Osteoblast (primary cell): Measurements from ENCODE around the gene ZBED4. TPM values are rescaled to one million over a fixed set of nuclear protein-coding genes. Genes with fewer than 3 reads are reported as not detected.

ENCODE experiments used
- DNase-seq: peaks from one replicate; pipeline ENCODE4 v3.0.0; 2011; ENCODE audit warnings: low spot score, mixed read lengths; ENCODE audit not compliant: insufficient read length; ENCODE audit errors: missing footprints
- H2AFZ ChIP-seq: 2 replicates; pipeline ENCODE4 v1.6.0; 2011; ENCODE audit warnings: mild to moderate bottlenecking, low read length
- H3K27ac ChIP-seq: 2 replicates; pipeline ENCODE4 v1.5.1; 2011; ENCODE audit warnings: mild to moderate bottlenecking, low read depth, low read length, moderate library complexity
- H3K27me3 ChIP-seq: 2 replicates; pipeline ENCODE4 v1.6.0; 2012; ENCODE audit warnings: mild to moderate bottlenecking, control low read depth, inconsistent platforms, low read length, moderate library complexity; ENCODE audit not compliant: insufficient read depth
- H3K36me3 ChIP-seq: 2 replicates; pipeline ENCODE4 v1.5.1; 2011; ENCODE audit warnings: mild to moderate bottlenecking, low read length, control low read depth, moderate library complexity; ENCODE audit not compliant: insufficient read depth
- H3K4me1 ChIP-seq: 2 replicates; pipeline ENCODE4 v1.5.1; 2011; ENCODE audit warnings: mild to moderate bottlenecking, low read length, control low read depth, moderate library complexity; ENCODE audit not compliant: insufficient read depth
- H3K4me2 ChIP-seq: 2 replicates; pipeline ENCODE4 v1.6.0; 2011; ENCODE audit warnings: mild to moderate bottlenecking, low read length; ENCODE audit not compliant: insufficient read depth
- H3K4me3 ChIP-seq: fragments of 200-600 bp; sonication (generic); 3 replicates; pipeline ENCODE4 v1.5.1; 2012; ENCODE audit warnings: mild to moderate bottlenecking, low read length, inconsistent platforms; ENCODE audit not compliant: insufficient read depth
- H3K79me2 ChIP-seq: 2 replicates; pipeline ENCODE4 v1.6.0; 2012; ENCODE audit warnings: mild to moderate bottlenecking, low read length, control low read depth, inconsistent platforms; ENCODE audit not compliant: insufficient read depth
- H3K9me3 ChIP-seq: 2 replicates; pipeline ENCODE4 v1.5.1; 2011; ENCODE audit warnings: low read depth, low read length, control low read depth
- H4K20me1 ChIP-seq: 2 replicates; pipeline ENCODE4 v1.6.0; 2012; ENCODE audit warnings: mild to moderate bottlenecking, low read length, control low read depth; ENCODE audit not compliant: insufficient read depth
- total RNA-seq: library from RNA; depleted of rRNA; stranded (reverse); fragments of >200 nt; gene quantifications from 2 replicates; pipeline ENCODE4 v1.2.3, GENCODE V29; 2012
- TF ChIP-seq, protein P1 (sequence below): IDR thresholded peaks from 2 replicates; pipeline ENCODE4 v1.5.1; 2011; ENCODE audit warnings: mild to moderate bottlenecking, low read depth, low read length, moderate library complexity; ENCODE audit errors: extremely low read depth

The ZBED4 gene
- total RNA-seq, 1 donor: 8.3 TPM

DNA sequence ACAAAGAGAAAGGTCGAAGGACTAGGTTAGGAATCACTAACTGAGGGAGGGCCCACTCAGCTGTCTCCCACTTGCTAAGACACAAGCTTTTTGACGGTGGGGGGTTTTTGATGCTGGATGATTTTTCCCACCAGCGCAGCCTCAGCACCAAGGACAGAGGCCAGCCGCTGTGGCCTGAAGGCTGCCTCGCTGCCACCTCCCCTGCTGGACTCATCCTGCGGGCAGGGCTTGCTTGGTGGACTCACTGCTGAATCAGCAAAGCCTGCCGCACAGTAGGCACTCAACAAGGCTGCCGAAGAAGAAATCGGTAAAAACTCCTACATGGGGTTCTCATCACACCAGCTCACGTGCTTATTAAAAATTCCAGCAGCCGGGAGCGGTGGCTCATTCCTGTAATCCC lies 62.0 kb downstream of the ZBED4 start:
- Histone ChIP-seq H3K27me3 (no peaks in the 10 kb centered on the region), H3K79me2 (peaks cover 13% of the 10 kb centered on the region), H3K36me3 (peaks cover 23% of the 10 kb centered on the region), H3K4me1 (peaks cover 7% of the 10 kb centered on the region), H3K4me2 (no peak overlapping the region), H3K4me3 (no peak overlapping the region), H2AFZ (no peak overlapping the region), H3K9me3 (no peaks in the 10 kb centered on the region), H4K20me1 (peaks cover 3% of the 10 kb centered on the region), H3K27ac (no peak overlapping the region)
- TF ChIP-seq, protein P1, sequence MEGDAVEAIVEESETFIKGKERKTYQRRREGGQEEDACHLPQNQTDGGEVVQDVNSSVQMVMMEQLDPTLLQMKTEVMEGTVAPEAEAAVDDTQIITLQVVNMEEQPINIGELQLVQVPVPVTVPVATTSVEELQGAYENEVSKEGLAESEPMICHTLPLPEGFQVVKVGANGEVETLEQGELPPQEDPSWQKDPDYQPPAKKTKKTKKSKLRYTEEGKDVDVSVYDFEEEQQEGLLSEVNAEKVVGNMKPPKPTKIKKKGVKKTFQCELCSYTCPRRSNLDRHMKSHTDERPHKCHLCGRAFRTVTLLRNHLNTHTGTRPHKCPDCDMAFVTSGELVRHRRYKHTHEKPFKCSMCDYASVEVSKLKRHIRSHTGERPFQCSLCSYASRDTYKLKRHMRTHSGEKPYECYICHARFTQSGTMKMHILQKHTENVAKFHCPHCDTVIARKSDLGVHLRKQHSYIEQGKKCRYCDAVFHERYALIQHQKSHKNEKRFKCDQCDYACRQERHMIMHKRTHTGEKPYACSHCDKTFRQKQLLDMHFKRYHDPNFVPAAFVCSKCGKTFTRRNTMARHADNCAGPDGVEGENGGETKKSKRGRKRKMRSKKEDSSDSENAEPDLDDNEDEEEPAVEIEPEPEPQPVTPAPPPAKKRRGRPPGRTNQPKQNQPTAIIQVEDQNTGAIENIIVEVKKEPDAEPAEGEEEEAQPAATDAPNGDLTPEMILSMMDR: no peak
- DNase-seq: peak; percentile 43

DNA sequence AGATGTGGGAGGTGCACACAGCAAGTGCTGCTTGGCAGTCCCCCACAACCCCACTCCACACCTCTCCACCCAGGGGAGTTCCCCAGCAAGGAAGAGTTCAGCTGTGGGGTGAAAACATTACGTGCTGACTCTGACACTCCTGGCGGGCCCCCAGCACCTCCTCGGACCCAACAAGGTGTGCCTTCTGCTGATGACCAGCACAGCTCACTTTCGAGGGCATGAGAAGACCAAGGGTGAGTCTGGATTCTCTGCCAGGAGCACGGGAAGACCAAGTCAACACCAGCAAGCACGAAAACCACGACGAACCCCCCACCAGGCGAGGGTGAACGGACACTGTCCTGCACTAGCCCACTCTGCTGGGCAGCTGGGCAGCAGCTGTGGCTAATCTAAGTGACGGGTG lies 63.2 kb downstream of the ZBED4 start:
- DNase-seq: peak; percentile 81
- Histone ChIP-seq H3K4me2 (peak overlapping the region; percentile 87), H3K79me2 (peaks cover 13% of the 10 kb centered on the region), H3K4me3 (no peak overlapping the region), H3K36me3 (peaks cover 29% of the 10 kb centered on the region), H3K27ac (no peak overlapping the region), H2AFZ (no peak overlapping the region), H3K27me3 (no peaks in the 10 kb centered on the region), H3K4me1 (peaks cover 7% of the 10 kb centered on the region), H4K20me1 (peaks cover 3% of the 10 kb centered on the region), H3K9me3 (no peaks in the 10 kb centered on the region)
- TF ChIP-seq, protein P1: no peak

DNA sequence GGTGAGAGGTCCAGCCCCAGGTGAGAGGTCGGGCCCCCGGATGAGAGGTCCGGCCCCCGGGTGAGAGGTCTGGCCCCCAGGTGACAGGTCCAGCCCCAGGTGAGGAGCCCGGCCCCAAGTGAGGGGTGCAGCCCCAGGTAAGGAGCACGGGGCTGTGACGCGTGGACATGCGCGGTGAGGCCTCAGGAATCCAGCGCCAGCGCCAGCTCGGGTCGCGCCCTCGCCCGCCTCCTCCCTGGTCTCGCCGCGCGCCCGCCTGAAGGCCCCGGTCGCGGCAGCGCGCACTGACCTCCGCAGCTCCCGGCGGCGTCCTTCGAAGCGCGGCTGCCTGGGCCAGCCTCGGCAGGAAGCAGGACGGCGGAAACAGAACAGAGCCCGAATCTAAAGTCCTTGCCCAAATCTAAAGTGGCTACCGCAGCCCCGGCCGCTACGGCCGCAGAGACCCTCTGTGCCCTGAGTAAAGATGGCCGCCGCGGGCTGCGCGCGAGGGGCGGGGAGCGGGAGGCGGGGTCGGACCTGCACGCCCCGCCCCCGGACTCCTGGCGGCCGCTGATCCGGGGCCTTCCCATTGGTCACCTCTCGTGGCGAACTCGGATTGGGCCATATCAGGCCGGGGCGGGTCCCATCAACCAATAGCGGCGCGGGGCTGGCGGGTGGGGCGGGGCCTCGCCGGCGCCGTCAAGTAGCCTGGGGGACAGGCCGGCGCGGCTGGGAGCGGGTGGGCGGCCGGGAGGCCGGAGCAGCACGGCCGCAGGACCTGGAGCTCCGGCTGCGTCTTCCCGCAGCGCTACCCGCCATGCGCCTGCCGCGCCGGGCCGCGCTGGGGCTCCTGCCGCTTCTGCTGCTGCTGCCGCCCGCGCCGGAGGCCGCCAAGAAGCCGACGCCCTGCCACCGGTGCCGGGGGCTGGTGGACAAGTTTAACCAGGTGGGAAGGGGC lies 64.6 kb downstream of the ZBED4 start, which contains the start of the genes ALG12 and CRELD2:
TSS of gene ALG12 (minus strand) at position 465 of the 937 bp plus-strand sequence. CDS start 4,673 bp downstream, outside the sequence.
TSS of gene CRELD2 (plus strand) at position 661 of the 937 bp plus-strand sequence. CDS start at position 797, 136 bp downstream.
- Histone ChIP-seq H3K27ac (peak within 1 kb of the TSS; percentile 78), H3K27me3 (no peaks in the 10 kb centered on the region), H3K4me1 (peaks cover 7% of the 10 kb centered on the region), H3K9me3 (no peaks in the 10 kb centered on the region), H3K79me2 (peaks cover 13% of the 10 kb centered on the region), H3K4me2 (peak within 1 kb of the TSS; percentile 92), H3K36me3 (peaks cover 22% of the 10 kb centered on the region), H2AFZ (peak within 1 kb of the TSS; percentile 84), H3K4me3 (peak within 1 kb of the TSS; percentile 93), H4K20me1 (peaks cover 3% of the 10 kb centered on the region)
- TF ChIP-seq, protein P1: no peak
- DNase-seq: peak; percentile 100
